Effector CD8-positive, alpha-beta T cell (primary cell): Measurements from ENCODE around the gene THOC5.
"Not testable (repeated sequence)": the region's sequence is repeated elsewhere in the genome, so short reads cannot be mapped to it uniquely, and the experiment has no call there.

Experiments used
- DNase-seq: peaks from one replicate; lab custom pipeline; 2025; lab: John Stamatoyannopoulos, UW

Gene THOC5

GRCh38 chr22:29510542-29510941, 43.0 kb downstream of the THOC5 start:
- no peak for DNase-seq

- no peak for DNase-seq
Measured at GRCh38 chr22:29509815-29510214, 43.7 kb downstream of the THOC5 start.

DNA sequence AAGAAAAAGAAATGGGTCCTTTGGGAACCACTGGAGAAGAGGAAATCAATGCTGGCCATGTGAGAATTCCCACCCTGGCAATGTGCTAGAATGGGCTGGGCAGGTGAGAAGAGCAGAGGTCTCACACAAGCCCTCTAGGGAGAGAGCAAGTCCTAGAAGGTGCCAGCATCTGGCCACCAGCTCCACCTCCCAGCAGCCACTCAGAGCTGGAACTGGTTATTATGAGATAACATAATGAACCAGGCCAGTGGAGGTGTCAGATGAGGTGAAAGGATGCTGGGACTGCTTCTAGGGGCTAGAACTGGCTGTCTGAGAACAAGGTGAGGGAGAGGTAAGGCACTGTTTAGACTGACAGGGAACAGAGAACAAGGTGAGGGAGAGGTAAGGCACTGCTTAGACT, 44.3 kb downstream of the THOC5 start:
- DNase-seq: no peak

DNA sequence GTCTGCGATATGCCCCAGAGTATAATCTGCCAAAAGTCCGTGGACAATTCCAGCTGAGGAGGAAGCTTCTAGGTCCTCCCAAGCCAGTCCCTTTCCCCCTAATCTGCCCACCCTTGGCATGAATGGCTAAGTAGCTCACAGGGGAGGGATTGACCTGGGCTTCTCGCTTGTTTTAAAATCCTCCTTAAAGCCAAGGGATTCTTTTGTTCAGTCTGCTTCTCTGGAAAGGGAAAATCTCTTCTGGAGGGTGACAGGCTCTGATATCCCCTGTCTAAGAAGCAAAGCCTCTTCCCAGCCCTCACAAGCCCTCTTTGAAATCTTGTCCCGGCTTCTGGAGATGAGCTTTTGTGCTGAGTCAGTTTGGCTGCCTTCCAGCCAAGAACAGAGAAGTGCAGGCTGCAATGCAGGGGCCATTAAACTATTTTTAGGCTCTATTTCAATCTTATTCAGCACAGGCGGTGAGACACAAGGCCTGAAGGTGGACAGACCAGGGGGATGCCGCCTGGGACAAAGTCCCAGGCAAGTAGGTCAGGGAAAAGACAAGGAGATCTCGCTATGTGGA, 49.7 kb downstream of the THOC5 start:
- no peak for DNase-seq

- no peak for DNase-seq
Measured at GRCh38 chr22:29499852-29500251, 53.7 kb downstream of the THOC5 start.

- DNase-seq: no peak
Measured at GRCh38 chr22:29493636-29494035, 59.9 kb downstream of the THOC5 start.

DNA sequence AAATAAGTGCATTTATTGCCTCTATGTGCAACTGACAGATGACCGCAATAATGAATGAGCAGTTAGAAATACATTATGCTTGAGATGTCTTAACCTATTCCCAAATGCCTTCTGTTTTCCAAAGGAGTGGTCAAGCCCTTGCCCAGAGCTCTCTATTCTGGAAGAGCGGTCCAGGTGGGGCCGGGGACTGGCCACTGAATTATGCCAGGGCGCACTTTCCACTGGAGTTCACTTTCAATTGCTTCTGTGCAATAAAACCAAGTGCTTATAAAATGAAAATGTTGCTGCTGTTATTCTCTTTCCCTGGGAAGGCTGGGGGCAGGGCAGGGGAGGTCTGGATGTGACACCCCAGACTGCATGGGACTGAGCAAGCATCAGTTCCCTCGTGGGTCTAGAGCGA, 62.5 kb downstream of the THOC5 start:
- DNase-seq: no peak

- not testable (repeated sequence) for DNase-seq
Measured at GRCh38 chr22:29489127-29489780, 64.3 kb downstream of the THOC5 start.

DNA sequence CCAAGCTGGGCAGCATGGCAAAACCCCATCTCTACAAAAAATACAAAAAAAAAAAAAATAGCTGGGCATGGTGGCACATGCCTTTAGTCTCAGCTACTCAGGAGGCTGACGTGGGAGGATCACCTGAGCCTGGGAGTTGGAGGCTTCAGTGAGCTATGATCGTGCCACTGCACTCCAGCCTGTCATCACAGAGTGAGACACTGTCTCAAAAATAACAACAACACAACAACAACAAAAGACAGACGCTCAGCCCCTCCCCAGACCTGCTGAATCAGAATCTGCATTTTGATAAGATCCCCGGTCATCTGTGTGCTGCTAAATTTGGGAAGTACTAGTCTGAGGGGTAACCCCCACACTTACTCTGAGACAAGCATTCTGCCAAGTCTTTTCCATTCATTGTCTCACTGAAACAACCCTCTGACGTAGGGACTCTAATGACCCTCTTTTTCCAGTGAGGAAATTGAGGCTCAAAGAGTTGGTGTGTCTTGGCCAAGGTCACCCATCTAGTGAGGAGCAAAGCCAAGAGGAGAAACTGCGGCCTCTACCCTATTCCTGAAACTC, 66.1 kb downstream of the THOC5 start:
- DNase-seq: no peak

GRCh38 chr22:29485448-29485847, 68.1 kb downstream of the THOC5 start:
- no peak for DNase-seq

DNA sequence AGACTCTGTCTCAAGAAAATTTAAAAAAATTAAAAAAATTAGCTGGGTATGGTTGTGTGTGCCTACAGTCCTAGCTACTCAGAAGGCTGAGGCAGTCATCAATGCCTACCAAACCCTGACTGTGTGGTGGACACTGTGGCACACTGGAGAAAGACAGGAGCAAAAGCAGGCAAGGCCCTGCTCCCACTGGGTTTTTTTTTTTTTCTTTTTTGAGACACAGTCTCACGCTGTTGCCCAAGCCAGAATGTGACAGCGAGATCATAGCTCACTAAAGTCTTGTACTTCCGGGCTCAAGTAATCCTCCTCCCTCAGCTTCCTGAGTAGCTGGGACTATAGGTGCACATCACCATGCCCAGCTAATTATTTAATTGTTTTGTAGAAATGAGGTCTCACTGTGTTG, 68.9 kb downstream of the THOC5 start:
- DNase-seq: no peak

GRCh38 chr22:29483254-29483653, 70.3 kb downstream of the THOC5 start:
- DNase-seq: no peak

DNA sequence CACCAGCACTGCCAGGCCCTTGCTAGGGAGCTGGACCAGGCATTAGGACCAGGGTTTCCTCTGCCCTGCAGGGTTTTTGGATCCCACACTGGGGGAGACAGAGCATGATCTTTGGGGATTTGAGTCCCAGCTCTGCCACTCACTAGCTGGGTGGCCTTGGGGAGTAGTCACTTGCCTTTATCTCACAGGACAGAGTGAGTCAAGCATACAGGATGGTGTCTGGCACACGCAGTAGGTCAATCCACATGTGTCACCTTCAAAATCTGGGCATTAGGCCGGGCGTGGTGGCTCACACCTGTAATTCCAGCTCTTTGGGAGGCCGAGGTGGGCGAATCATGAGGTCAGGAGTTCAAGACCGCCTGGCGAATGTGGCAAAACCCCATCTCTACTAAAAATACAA, 70.8 kb downstream of the THOC5 start:
- no peak for DNase-seq

DNA sequence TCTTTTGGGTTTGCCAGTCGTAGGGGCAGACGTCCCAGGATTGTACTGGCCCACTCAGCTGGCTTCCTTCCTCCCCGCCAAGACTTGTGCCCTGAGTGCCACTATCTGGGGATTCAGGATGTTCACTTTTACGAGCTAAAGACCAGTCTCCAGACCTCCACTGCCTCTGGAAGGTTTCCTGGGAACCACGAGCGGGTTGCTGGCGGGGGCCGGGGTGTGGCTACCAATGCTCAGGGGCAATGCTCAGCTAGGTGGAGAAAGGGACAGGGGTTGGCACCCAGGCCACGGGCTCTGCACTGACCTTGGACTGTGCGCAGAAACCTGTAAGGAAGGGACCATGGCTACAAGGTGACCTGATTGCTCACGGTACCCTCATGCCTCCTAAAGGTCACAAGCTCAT, 71.3 kb downstream of the THOC5 start:
- DNase-seq: no peak

GRCh38 chr22:29481265-29482000, 72.1 kb downstream of the THOC5 start:
- DNase-seq: no peak

- no peak for DNase-seq
Measured at GRCh38 chr22:29480512-29481264, 72.9 kb downstream of the THOC5 start.

- DNase-seq: no peak
Measured at GRCh38 chr22:29480262-29480511, 73.4 kb downstream of the THOC5 start.

- DNase-seq: no peak
Measured at GRCh38 chr22:29479417-29480261, 73.9 kb downstream of the THOC5 start, which contains the start of gene NEFH. Gene NEFH (plus strand): TSS chr22:29480218. CDS start chr22:29480263, 45 bp downstream.

GRCh38 chr22:29478326-29479276, 75.0 kb downstream of the THOC5 start:
- no peak for DNase-seq

DNA sequence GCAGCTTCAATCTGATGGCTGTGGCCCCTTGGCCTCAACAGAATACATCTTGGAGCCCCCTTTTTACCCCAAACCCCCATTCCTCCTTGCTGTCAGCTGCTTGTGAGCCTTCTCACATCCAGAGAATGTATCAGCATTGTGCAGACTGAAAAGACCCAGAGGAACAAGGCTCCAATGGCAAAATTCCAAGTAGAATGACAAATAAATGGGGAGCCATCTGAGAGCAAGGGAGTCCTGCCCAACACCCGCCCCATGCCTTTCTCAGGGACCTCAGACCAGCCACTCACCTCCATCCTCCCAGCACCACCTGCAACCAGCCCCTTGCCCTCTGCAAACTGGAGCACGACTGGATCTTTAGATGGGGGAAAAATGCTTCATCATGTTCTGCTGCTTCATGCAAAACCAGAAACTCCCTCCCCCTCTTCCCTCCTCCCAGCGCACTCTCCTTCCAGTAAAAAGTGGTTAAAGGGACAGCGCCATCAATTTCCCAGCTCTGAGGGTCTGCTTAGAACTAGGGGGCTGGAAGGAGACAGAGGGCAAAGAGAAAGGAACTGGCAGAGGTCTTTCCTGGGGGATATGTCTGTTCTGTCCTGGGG, 75.7 kb downstream of the THOC5 start:
- DNase-seq: no peak
